Panc1 (cell line): ENCODE results near the gene TFDP2. TPM values are rescaled to one million over a fixed set of nuclear protein-coding genes. Genes with fewer than 3 reads are reported as not detected.

Experiments used
- ATAC-seq: fragments of 200-7000 bp; cut with Tn5 transposase; 2 replicates; pipeline ENCODE4 v1.9.1; 2020; ENCODE audit warnings: mild to moderate bottlenecking, moderate library complexity
- BruUV-seq: library from RNA; stranded (reverse); fragments of 400-500 nt; replicated peaks from 2 replicates; lab custom pipeline; 2021; lab: Mats Ljungman, UMichigan
- CTCF ChIA-PET: fragments of 300-600 bp; sonication (Branson Sonifier 250); formaldehyde crosslinking; loops from one replicate; lab custom pipeline; 2022; ENCODE audit warnings: antibody characterized with exemption; lab: Charles Lee
- POLR2A ChIA-PET: fragments of 300-600 bp; sonication (Branson Sonifier 250); formaldehyde crosslinking; loops from one replicate; lab custom pipeline; 2022; ENCODE audit warnings: antibody characterized with exemption; lab: Charles Lee
- DNase-seq: peaks from one replicate; pipeline ENCODE4 v3.0.0-alpha.2; 2010; ENCODE audit warnings: low read depth, low spot score
- H3K27ac ChIP-seq: 2 replicates; pipeline ENCODE4 v1.5.1; 2011; ENCODE audit warnings: mild to moderate bottlenecking, low read length, inconsistent platforms
- H3K27me3 ChIP-seq: fragments of 200-500 bp; sonication (Bioruptor generic); 2 replicates; pipeline ENCODE4 v1.6.0; 2014; ENCODE audit warnings: low read length, inconsistent platforms; ENCODE audit not compliant: control insufficient read depth, insufficient read depth
- H3K36me3 ChIP-seq: fragments of 200-500 bp; sonication (Bioruptor generic); 2 replicates; pipeline ENCODE4 v1.5.1; 2014; ENCODE audit warnings: inconsistent platforms, mild to moderate bottlenecking, low read length, moderate library complexity; ENCODE audit not compliant: control insufficient read depth, insufficient read depth
- H3K4me1 ChIP-seq: 2 replicates; pipeline ENCODE4 v1.5.1; 2011; ENCODE audit warnings: inconsistent platforms, mild to moderate bottlenecking, low read length, moderate library complexity; ENCODE audit not compliant: control insufficient read depth, insufficient read depth
- H3K4me3 ChIP-seq, 2 experiments: 2 replicates each; pipeline ENCODE4 v1.5.1; 2011 to 2012; ENCODE audit warnings: low read depth in 2 of 2, low read length in 2 of 2, mild to moderate bottlenecking in 2 of 2, inconsistent platforms in 1 of 2, moderate library complexity in 1 of 2
- H3K9me3 ChIP-seq: fragments of 200-500 bp; sonication (Bioruptor generic); 2 replicates; pipeline ENCODE4 v1.5.1; 2014; ENCODE audit warnings: low read depth, mild to moderate bottlenecking, inconsistent platforms, low read length, moderate library complexity; ENCODE audit not compliant: control insufficient read depth, insufficient read depth
- CTCF ChIP-seq: fragments of 450-650 bp; IDR thresholded peaks from 2 replicates; pipeline ENCODE4 v1.5.1; 2017; ENCODE audit warnings: mild to moderate bottlenecking
- POLR2AphosphoS5 ChIP-seq: IDR thresholded peaks from 2 replicates; pipeline ENCODE4 v1.6.1; 2012; ENCODE audit warnings: mild to moderate bottlenecking, low read depth, low read length, moderate library complexity
- REST ChIP-seq, 2 experiments: IDR thresholded peaks; 2 replicates each; pipeline ENCODE4 v1.6.1; 2011 to 2012; ENCODE audit warnings: low read depth in 2 of 2, control low read depth in 1 of 2, low read length in 1 of 2, mild to moderate bottlenecking in 1 of 2, moderate library complexity in 1 of 2; ENCODE audit not compliant: insufficient read depth in 1 of 2
- SIN3A ChIP-seq: IDR thresholded peaks from 2 replicates; pipeline ENCODE4 v1.6.1; 2012; ENCODE audit warnings: low read depth, mild to moderate bottlenecking, low read length, moderate library complexity, borderline replicate concordance; ENCODE audit not compliant: insufficient read depth
- TCF7L2 ChIP-seq: IDR thresholded peaks from 2 replicates; pipeline ENCODE4 v1.6.1; 2011; ENCODE audit warnings: mild to moderate bottlenecking, low read depth, low read length, inconsistent platforms
- in situ Hi-C: cut with HindIII; loops from 2 replicates; pipeline ENCODE4 v1.10.0; 2016; ENCODE audit warnings: low sequenced_read_pairs, low pct_unique_long_range_greater_than_20kb
- intact Hi-C: fragments of 100-400 bp; cut with micrococcal nuclease; formaldehyde crosslinking; loops from one replicate; pipeline ENCODE4 v1.10.0; 2022; ENCODE audit not compliant: unreplicated experiment
- total RNA-seq: library from RNA; stranded (reverse); gene quantifications from one replicate; pipeline ENCODE4 v1.2.1, GENCODE V29; 2021; ENCODE audit not compliant: unreplicated experiment

TFDP2 gene
- total RNA-seq, 1 experiment from 2014 or later: 66.3 TPM

GRCh38 chr3:142165194-142165593 is 15.8 kb upstream of the TFDP2 start:
- Histone ChIP-seq H3K27me3 (no peaks in the 10 kb centered on the region), H3K36me3 (peaks cover 3% of the 10 kb centered on the region; the same call in 1 of the 2 replicates), H3K27ac (no peak overlapping the region), H3K4me3 (no peak overlapping the region), H3K9me3 (no peaks in the 10 kb centered on the region), H3K4me1 (no peaks in the 10 kb centered on the region)
- DNase-seq (no peak), ATAC-seq (no peak)
- in situ Hi-C loops: no loop called here
- POLR2A ChIA-PET: no interaction called here
- CTCF ChIA-PET: interaction anchor here (0.7 kb wide), 1 partner anchor 28 kb away, joined by 3 read pairs; no protein-coding TSS in a partner anchor
- no peak for TF ChIP-seq TCF7L2
- no peak for TF ChIP-seq REST (IDR thresholded peaks at IDR 0.05; ENCODE audit: insufficient read depth in 1 of 2, low read depth in 2 of 2, low read length in 1 of 2)
- no peak for TF ChIP-seq POLR2AphosphoS5
- no peak for TF ChIP-seq SIN3A
- no peak for TF ChIP-seq CTCF
- TSS peak; percentile 33 for BruUV-seq
- intact Hi-C loops: no loop called here

GRCh38 chr3:142159083-142159740 is 9.9 kb upstream of the TFDP2 start:
- Histone ChIP-seq H3K27ac (no peak overlapping the region), H3K27me3 (no peaks in the 10 kb centered on the region), H3K9me3 (no peaks in the 10 kb centered on the region), H3K36me3 (no peaks in the 10 kb centered on the region), H3K4me1 (no peaks in the 10 kb centered on the region), H3K4me3 (no peak overlapping the region)
- CTCF ChIA-PET: no interaction called here
- POLR2A ChIA-PET: no interaction called here
- ATAC-seq (no peak), DNase-seq (no peak)
- no peak for TF ChIP-seq SIN3A
- TF ChIP-seq REST (IDR thresholded peaks at IDR 0.05; ENCODE audit: insufficient read depth in 1 of 2, low read depth in 2 of 2, low read length in 1 of 2): no peak
- no peak for TF ChIP-seq POLR2AphosphoS5
- TF ChIP-seq CTCF: no peak
- no peak for TF ChIP-seq TCF7L2
- intact Hi-C loops (no loop called here), in situ Hi-C loops (no loop called here)
- TSS peak; percentile 28 for BruUV-seq
